Endodermal cell (in vitro differentiated cells): ENCODE data around the gene RAMP1. TPM values are rescaled to one million over a fixed set of nuclear protein-coding genes. Genes with fewer than 3 reads are reported as not detected.

ENCODE experiments used
- DNase-seq: peaks from one replicate; pipeline ENCODE4 v3.0.0-alpha.2; 2017
- H3K27ac ChIP-seq: 2 replicates; pipeline ENCODE4 v1.5.1; 2013; ENCODE audit warnings: mild to moderate bottlenecking, low read depth, low read length, moderate library complexity
- H3K27me3 ChIP-seq: 2 replicates; pipeline ENCODE4 v1.6.1; 2013; ENCODE audit warnings: mild to moderate bottlenecking, low read length, moderate library complexity; ENCODE audit not compliant: insufficient read depth, control insufficient read depth, poor library complexity, severe bottlenecking
- H3K36me3 ChIP-seq: 2 replicates; pipeline ENCODE4 v1.7.0; 2013; ENCODE audit warnings: mild to moderate bottlenecking, low read length, moderate library complexity; ENCODE audit not compliant: control insufficient read depth, insufficient read depth
- H3K4me1 ChIP-seq: one replicate; pipeline ENCODE4 v1.7.0; 2013; ENCODE audit warnings: low read length; ENCODE audit not compliant: control insufficient read depth, insufficient read depth
- H3K4me3 ChIP-seq: 2 replicates; pipeline ENCODE4 v1.5.1; 2013; ENCODE audit warnings: mild to moderate bottlenecking, low read length, moderate library complexity
- H3K9ac ChIP-seq: 2 replicates; pipeline ENCODE4 v1.6.1; 2013; ENCODE audit warnings: mild to moderate bottlenecking, low read length, moderate library complexity; ENCODE audit not compliant: poor library complexity, severe bottlenecking; ENCODE audit errors: extremely low read depth
- H3K9me3 ChIP-seq: 2 replicates; pipeline ENCODE4 v1.6.1; 2013; ENCODE audit warnings: mild to moderate bottlenecking, low read length, moderate library complexity; ENCODE audit not compliant: control insufficient read depth
- H3K27ac Mint-ChIP-seq: 2 replicates; pipeline ENCODE4 v1.8.0; 2020; ENCODE audit warnings: mixed read lengths
- H3K27me3 Mint-ChIP-seq: 2 replicates; pipeline ENCODE4 v1.8.0; 2021; ENCODE audit warnings: mild to moderate bottlenecking, mixed read lengths; ENCODE audit not compliant: insufficient read depth
- H3K36me3 Mint-ChIP-seq: 2 replicates; pipeline ENCODE4 v1.8.0; 2020; ENCODE audit warnings: low read depth, mixed read lengths
- H3K4me1 Mint-ChIP-seq: 2 replicates; pipeline ENCODE4 v1.8.0; 2020; ENCODE audit warnings: mixed read lengths
- H3K4me3 Mint-ChIP-seq: 2 replicates; pipeline ENCODE4 v1.8.0; 2020; ENCODE audit warnings: mild to moderate bottlenecking, moderate library complexity, mixed read lengths
- H3K9me3 Mint-ChIP-seq: 2 replicates; pipeline ENCODE4 v1.8.0; 2020; ENCODE audit warnings: mild to moderate bottlenecking, mixed read lengths
- WGBS, 2 experiments: methylation state at CpG; one replicate each; pipeline versions ENCODE4 v1.1.5 to v1.1.7; 2013; ENCODE audit warnings: missing lambda C conversion rate in 2 of 2, mixed read lengths in 1 of 2; ENCODE audit not compliant: insufficient coverage in 1 of 2, insufficient read length in 1 of 2; 5-methylcytosine and 5-hydroxymethylcytosine counted together
- total RNA-seq, 2 donors: library from RNA; stranded (reverse); fragmentation: NEBNext Ultra II Directional in 1 of 2; extraction: Animal tissue kit (Norgen Biotek cat#: 25700) in 1 of 2; gene quantifications; 2 replicates in 1 of 2; 3 replicates in 1 of 2; pipeline ENCODE4 v1.2.1, GENCODE V29; 2021
- TF ChIP-seq, protein P1 (sequence below): fragments of 200-600 bp; sonication (generic); conservative IDR thresholded peaks from 2 replicates; pipeline ENCODE4 v1.5.0; 2021; ENCODE audit warnings: antibody characterized with exemption, mild to moderate bottlenecking

RAMP1 gene
- total RNA-seq, 2 donors from 2014 or later, result 0.40 to 1.6 TPM

DNA sequence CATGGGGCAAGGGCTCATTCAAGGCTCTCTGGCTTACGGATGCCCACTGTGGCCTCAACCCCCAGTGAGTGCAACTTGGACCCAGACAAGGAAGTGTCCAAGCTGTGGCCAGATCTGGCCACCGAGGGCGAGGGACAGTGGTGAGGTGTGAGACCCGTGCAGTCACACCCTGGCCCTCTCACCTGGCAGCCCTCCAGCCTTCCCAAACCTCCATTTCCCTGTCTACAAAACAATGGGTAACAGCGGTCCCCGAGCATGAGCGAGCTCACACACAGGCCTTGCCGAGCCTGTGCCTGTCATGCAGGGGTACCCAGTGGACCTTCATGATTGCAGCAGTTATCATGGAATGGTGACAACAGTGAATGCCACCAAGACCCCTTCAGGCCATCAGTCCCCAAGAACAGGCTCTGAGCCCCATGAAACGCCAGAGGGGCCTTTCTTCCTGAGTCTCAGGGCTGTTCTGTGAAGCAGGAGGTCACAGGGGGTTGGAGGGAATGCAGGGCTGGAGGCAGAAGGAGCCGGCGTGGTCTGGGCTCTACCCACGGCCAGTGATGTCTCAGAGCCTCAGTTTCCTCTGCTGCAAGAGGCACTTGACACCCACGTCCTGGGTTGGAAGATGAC lies 49.8 kb downstream of the RAMP1 start:
- no peak overlapping the region for H3K27ac ChIP-seq
- H3K36me3 ChIP-seq, result no peaks in the 10 kb centered on the region
- TF ChIP-seq, protein P1, sequence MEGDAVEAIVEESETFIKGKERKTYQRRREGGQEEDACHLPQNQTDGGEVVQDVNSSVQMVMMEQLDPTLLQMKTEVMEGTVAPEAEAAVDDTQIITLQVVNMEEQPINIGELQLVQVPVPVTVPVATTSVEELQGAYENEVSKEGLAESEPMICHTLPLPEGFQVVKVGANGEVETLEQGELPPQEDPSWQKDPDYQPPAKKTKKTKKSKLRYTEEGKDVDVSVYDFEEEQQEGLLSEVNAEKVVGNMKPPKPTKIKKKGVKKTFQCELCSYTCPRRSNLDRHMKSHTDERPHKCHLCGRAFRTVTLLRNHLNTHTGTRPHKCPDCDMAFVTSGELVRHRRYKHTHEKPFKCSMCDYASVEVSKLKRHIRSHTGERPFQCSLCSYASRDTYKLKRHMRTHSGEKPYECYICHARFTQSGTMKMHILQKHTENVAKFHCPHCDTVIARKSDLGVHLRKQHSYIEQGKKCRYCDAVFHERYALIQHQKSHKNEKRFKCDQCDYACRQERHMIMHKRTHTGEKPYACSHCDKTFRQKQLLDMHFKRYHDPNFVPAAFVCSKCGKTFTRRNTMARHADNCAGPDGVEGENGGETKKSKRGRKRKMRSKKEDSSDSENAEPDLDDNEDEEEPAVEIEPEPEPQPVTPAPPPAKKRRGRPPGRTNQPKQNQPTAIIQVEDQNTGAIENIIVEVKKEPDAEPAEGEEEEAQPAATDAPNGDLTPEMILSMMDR, result no peak
- no peaks in the 10 kb centered on the region for H3K27me3 ChIP-seq
- no peaks in the 10 kb centered on the region for H3K27me3 Mint-ChIP-seq
- 91 to 93% methylated on average over 8 to 13 of the region's 13 CpGs for WGBS, 2 experiments
- H3K27ac Mint-ChIP-seq, result no peak overlapping the region
- H3K9me3 ChIP-seq, result no peaks in the 10 kb centered on the region
- H3K4me3 ChIP-seq, result no peak overlapping the region
- no peak overlapping the region for H3K9ac ChIP-seq
- H3K4me1 ChIP-seq, result no peaks in the 10 kb centered on the region
- H3K4me1 Mint-ChIP-seq, result no peaks in the 10 kb centered on the region
- H3K36me3 Mint-ChIP-seq, result no peaks in the 10 kb centered on the region
- no peak overlapping the region for H3K4me3 Mint-ChIP-seq
- DNase-seq, result no peak
- peaks cover 16% of the 10 kb centered on the region for H3K9me3 Mint-ChIP-seq

DNA sequence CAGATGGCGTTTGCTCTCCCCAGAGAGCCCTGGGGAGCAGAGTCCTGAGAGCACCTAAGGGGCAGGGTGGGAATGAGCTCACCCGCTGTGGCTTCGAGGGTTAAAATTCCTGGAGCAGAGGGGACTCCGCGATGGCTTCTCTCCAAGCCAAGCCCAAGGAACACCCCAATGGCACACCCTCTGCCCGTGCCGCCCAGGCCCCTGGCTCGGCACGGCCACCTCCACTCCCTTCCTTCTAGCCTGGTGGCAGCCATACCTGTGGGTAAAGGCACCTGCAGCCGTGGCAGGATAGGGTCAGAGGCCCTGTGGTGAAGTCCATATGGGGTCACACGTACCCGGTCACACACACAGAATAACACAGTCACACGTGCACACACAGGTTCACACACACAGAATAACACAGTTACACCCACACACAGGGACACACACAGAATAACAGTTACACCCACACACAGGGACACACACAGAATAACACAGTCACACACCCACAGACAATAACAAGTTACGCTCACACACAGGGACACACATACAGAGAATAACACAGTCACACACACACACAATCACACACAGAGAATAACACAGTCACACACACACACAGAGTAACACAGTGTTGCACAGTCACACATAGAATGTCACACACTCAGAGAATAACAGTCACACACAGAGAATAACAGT lies 50.5 kb downstream of the RAMP1 start:
- Mint-ChIP-seq H3K36me3 (no peaks in the 10 kb centered on the region), H3K4me1 (no peaks in the 10 kb centered on the region), H3K9me3 (peaks cover 16% of the 10 kb centered on the region), H3K27me3 (no peaks in the 10 kb centered on the region), H3K27ac (no peak overlapping the region), H3K4me3 (no peak overlapping the region)
- Histone ChIP-seq H3K36me3 (no peaks in the 10 kb centered on the region), H3K9me3 (no peaks in the 10 kb centered on the region), H3K27me3 (no peaks in the 10 kb centered on the region), H3K4me3 (no peak overlapping the region), H3K27ac (no peak overlapping the region), H3K9ac (no peak overlapping the region), H3K4me1 (no peaks in the 10 kb centered on the region)
- 86 to 87% methylated on average over 10 to 14 of the region's 14 CpGs for WGBS, 2 experiments
- no peak for DNase-seq
- TF ChIP-seq, protein P1, result no peak

DNA sequence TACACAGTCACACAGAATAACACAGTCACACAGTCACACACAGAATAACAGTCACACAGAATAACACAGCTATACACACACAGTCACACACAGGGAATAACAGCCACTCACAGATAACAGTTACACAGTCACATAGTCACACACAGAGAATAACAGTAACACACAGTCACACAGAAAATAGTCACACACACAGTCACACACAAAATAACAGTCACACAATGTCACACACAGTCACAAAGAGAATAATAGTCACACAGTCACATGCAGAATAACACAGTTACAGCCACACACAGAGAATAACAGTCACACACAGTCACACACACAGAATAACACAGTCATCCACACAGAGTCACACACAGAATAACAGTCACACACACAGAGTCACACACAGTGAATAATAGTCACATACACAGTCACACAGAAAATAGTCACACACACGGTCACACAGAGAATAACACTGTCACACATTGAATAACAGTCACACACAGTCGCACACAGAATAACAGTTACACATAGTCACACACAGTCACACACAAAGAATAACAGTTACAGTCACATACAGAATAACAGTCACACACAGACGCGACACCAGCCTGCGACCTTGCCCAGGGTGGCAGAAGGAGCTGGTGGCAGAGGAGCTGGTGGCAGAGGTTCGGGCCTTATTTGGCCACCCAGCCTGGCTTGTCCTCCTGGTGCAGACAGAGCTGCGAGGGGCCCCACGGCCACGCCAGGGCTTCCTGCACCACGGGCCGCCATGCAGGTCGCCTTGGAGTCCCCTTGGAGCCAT lies 51.3 kb downstream of the RAMP1 start:
- Mint-ChIP-seq H3K9me3 (peaks cover 16% of the 10 kb centered on the region), H3K36me3 (no peaks in the 10 kb centered on the region), H3K27me3 (no peaks in the 10 kb centered on the region), H3K4me1 (no peaks in the 10 kb centered on the region), H3K4me3 (no peak overlapping the region), H3K27ac (no peak overlapping the region)
- no peaks in the 10 kb centered on the region for H3K36me3 ChIP-seq
- H3K27ac ChIP-seq, result no peak overlapping the region
- H3K4me3 ChIP-seq, result no peak overlapping the region
- no peaks in the 10 kb centered on the region for H3K27me3 ChIP-seq
- no peaks in the 10 kb centered on the region for H3K9me3 ChIP-seq
- no peak for DNase-seq
- WGBS, 2 experiments, result 90 to 96% methylated on average over 10 to 12 of the region's 12 CpGs
- TF ChIP-seq, protein P1, result no peak
- H3K4me1 ChIP-seq, result no peaks in the 10 kb centered on the region
- no peak overlapping the region for H3K9ac ChIP-seq
